B cell (primary cell): ENCODE measurements around the gene PAWR. TPM values are rescaled to one million over a fixed set of nuclear protein-coding genes. Genes with fewer than 3 reads are reported as not detected.

Experiments
- ATAC-seq: fragments of 200-7000 bp; cut with Tn5 transposase; one replicate; pipeline ENCODE4 v1.10.0; 2021; ENCODE audit warnings: low read depth, mild to moderate bottlenecking, moderate number of reproducible peaks, moderate library complexity
- CTCF ChIA-PET: fragments of 350-600 bp; sonication (Branson Sonifier 250); formaldehyde crosslinking; loops from one replicate; lab custom pipeline; 2021; ENCODE audit warnings: antibody characterized with exemption, inconsistent platforms; lab: Charles Lee
- POLR2A ChIA-PET: fragments of 350-600 bp; sonication (Branson Sonifier 250); formaldehyde crosslinking; loops from one replicate; lab custom pipeline; 2021; ENCODE audit warnings: antibody characterized with exemption; lab: Charles Lee
- DNase-seq: peaks from one replicate; pipeline ENCODE4 v3.0.0; 2013
- H2AFZ ChIP-seq: 2 replicates; pipeline ENCODE4 v1.6.1; 2012; ENCODE audit warnings: mild to moderate bottlenecking, low read depth, low read length; ENCODE audit not compliant: insufficient read depth, poor library complexity, severe bottlenecking
- H3K27ac ChIP-seq, 2 donors: 1 replicate in 1 of 2; 2 replicates in 1 of 2; pipeline ENCODE4 v1.5.1; 2012 to 2013; ENCODE audit warnings: low read length in 2 of 2, mild to moderate bottlenecking in 2 of 2, moderate library complexity in 1 of 2
- H3K27me3 ChIP-seq, 4 experiments: fragments of 200-600 bp in 1 of 4; sonication (generic) in 1 of 4; replicated peaks in 1 of 4; 1 replicate in 2 of 4; 2 replicates in 2 of 4; pipeline versions ENCODE4 v1.6.1 to v1.7.0; 2013 to 2016; ENCODE audit warnings: low read length in 3 of 4, mild to moderate bottlenecking in 2 of 4, mixed read lengths in 1 of 4, moderate library complexity in 1 of 4; ENCODE audit not compliant: insufficient read depth in 4 of 4, control insufficient read depth in 3 of 4; ENCODE audit errors: control extremely low read depth in 1 of 4
- H3K36me3 ChIP-seq, 2 experiments: replicated peaks in 1 of 2; 1 replicate in 1 of 2; 2 replicates in 1 of 2; pipeline versions ENCODE4 v1.6.1 to v1.7.1; 2013; ENCODE audit warnings: low read length in 1 of 2; ENCODE audit not compliant: insufficient read depth in 2 of 2, control insufficient read depth in 1 of 2; ENCODE audit errors: control extremely low read depth in 1 of 2, extremely low read depth in 1 of 2
- H3K4me1 ChIP-seq, 2 donors: fragments of 200-600 bp in 1 of 2; sonication (generic) in 1 of 2; 1 replicate in 1 of 2; 2 replicates in 1 of 2; pipeline versions ENCODE4 v1.5.1 to v1.6.1; 2013 to 2017; ENCODE audit warnings: low read length in 2 of 2; ENCODE audit not compliant: control insufficient read depth in 2 of 2, insufficient read depth in 2 of 2
- H3K4me2 ChIP-seq: replicated peaks from 2 replicates; pipeline ENCODE3; 2012; ENCODE audit warnings: mild to moderate bottlenecking, low read depth, low read length; ENCODE audit not compliant: poor library complexity, severe bottlenecking
- H3K4me3 ChIP-seq, 5 experiments: fragments of 200-600 bp in 1 of 5; sonication (generic) in 1 of 5; 1 replicate in 3 of 5; 2 replicates in 2 of 5; pipeline versions ENCODE4 v1.5.1 to v1.7.0; 2011 to 2016; ENCODE audit warnings: low read length in 4 of 5, mild to moderate bottlenecking in 4 of 5, low read depth in 2 of 5, control low read depth in 1 of 5, moderate library complexity in 1 of 5; ENCODE audit not compliant: insufficient read depth in 1 of 5; ENCODE audit errors: control extremely low read depth in 1 of 5, extremely low read depth in 1 of 5
- H3K79me2 ChIP-seq: fragments of 200-600 bp; sonication (generic); one replicate; pipeline ENCODE4 v1.6.0; 2016; ENCODE audit warnings: low read length; ENCODE audit not compliant: control insufficient read depth, insufficient read depth
- H3K9ac ChIP-seq: fragments of 200-600 bp; sonication (generic); 2 replicates; pipeline ENCODE4 v1.6.1; 2017; ENCODE audit warnings: mild to moderate bottlenecking, low read length, moderate library complexity
- H3K9me3 ChIP-seq, 3 donors: one replicate each; pipeline versions ENCODE4 v1.6.1 to v1.7.1; 2013; ENCODE audit warnings: low read length in 2 of 3; ENCODE audit not compliant: control insufficient read depth in 2 of 3, insufficient read depth in 1 of 3; ENCODE audit errors: control extremely low read depth in 1 of 3
- H4K20me1 ChIP-seq: 2 replicates; pipeline ENCODE4 v1.6.0; 2012; ENCODE audit warnings: mild to moderate bottlenecking, low read length; ENCODE audit not compliant: insufficient read depth, control insufficient read depth, poor library complexity, severe bottlenecking
- H3K27ac Mint-ChIP-seq: one replicate; pipeline ENCODE4 v1.8.0; 2021; ENCODE audit warnings: mixed read lengths
- H3K27me3 Mint-ChIP-seq: one replicate; pipeline ENCODE4 v1.8.0; 2021; ENCODE audit warnings: mixed read lengths
- H3K4me1 Mint-ChIP-seq: one replicate; pipeline ENCODE4 v1.8.0; 2021; ENCODE audit warnings: mixed read lengths
- H3K4me3 Mint-ChIP-seq: one replicate; pipeline ENCODE4 v1.8.0; 2021; ENCODE audit warnings: mixed read lengths
- H3K9me3 Mint-ChIP-seq: one replicate; pipeline ENCODE4 v1.8.0; 2022; ENCODE audit warnings: mixed read lengths; ENCODE audit not compliant: insufficient read depth
- EZH2 ChIP-seq: IDR thresholded peaks from 2 replicates; pipeline ENCODE4 v1.6.1; 2012; ENCODE audit warnings: borderline replicate concordance, low read depth, mild to moderate bottlenecking, moderate library complexity, low read length; ENCODE audit not compliant: insufficient read depth, poor library complexity, severe bottlenecking
- WGBS: methylation state at CpG from one replicate; pipeline ENCODE4 v1.1.5; 2013; ENCODE audit warnings: missing lambda C conversion rate; ENCODE audit not compliant: insufficient coverage; 5-methylcytosine and 5-hydroxymethylcytosine counted together
- intact Hi-C: fragments of 100-400 bp; cut with micrococcal nuclease; formaldehyde crosslinking; loops from one replicate; pipeline ENCODE4 v1.10.0; 2022
- polyA minus RNA-seq: library from RNA; depleted of rRNA, polyadenylated mRNA; stranded (reverse); fragments of >200 nt; gene quantifications from 2 replicates; pipeline ENCODE4 v1.2.3, GENCODE V29; 2012
- polyA plus RNA-seq: library from polyadenylated mRNA; depleted of rRNA; stranded (reverse); fragments of >200 nt; gene quantifications from 2 replicates; pipeline ENCODE4 v1.2.3, GENCODE V29; 2012
- total RNA-seq, 2 donors: library from RNA; stranded (reverse); fragments of 120-200 nt in 1 of 2; gene quantifications; 1 replicate in 1 of 2; 2 replicates in 1 of 2; pipeline versions ENCODE4 v1.2.3 to v1.2.4, GENCODE V29; 2013 to 2022
- TF ChIP-seq, protein P1 (sequence below): fragments of 200-600 bp; IDR thresholded peaks from one replicate; pipeline ENCODE4 v1.8.0; 2022; ENCODE audit warnings: antibody characterized with exemption, mild to moderate bottlenecking

PAWR gene, protein sequence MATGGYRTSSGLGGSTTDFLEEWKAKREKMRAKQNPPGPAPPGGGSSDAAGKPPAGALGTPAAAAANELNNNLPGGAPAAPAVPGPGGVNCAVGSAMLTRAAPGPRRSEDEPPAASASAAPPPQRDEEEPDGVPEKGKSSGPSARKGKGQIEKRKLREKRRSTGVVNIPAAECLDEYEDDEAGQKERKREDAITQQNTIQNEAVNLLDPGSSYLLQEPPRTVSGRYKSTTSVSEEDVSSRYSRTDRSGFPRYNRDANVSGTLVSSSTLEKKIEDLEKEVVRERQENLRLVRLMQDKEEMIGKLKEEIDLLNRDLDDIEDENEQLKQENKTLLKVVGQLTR
- total RNA-seq (90.1 and 110 TPM in 2 replicates), polyA plus RNA-seq (17.9 and 46.3 TPM in 2 replicates), polyA minus RNA-seq (69.6 and 78.3 TPM in 2 replicates)
- 44.9 TPM for total RNA-seq (2013)

DNA sequence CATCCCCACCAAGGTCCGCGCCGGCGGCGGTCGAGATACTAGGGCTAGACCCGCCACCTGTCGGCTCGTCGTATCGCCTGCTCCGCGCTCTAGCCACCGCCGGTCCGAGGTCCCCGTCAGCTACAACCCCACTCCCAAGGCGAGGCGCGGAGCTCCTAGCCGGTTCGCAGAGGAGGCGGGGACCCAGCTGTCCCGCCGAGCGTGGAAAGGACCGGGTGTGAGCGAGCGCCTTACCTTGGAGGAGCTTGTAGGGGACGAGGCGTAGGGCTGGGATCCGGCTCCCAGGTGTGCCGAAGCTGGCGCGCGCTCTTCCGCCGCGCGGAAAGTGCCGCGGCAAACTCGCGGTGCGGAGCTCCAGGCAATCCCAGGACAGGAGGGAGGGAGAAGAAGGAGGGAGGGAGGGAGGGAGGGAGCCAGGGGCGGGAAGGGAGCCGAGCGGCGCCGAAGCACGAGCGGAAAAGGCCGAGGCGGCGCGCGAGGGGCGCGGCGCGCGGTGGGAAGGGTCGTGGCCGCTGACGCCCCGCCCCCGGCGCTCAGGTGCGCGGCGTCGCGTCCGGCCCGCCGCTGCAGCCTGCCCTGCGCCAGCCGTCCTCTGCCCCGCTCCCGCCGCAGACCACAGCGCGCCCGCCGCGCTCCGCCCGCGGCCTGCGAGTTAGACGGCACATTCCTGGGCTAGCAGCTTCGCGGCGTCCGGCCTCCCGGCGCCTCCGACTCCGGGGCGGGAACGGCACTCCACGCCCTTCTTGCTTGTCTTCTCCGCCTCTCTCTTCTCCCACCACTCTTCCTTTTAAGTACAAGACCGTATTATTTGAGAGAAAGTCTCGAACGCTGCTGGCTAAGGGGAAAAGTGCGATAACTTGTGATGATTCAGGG is at the start of gene PAWR:
PAWR (minus strand) TSS at position 327 of the 873 bp plus-strand sequence. CDS start 720 bp downstream, outside the sequence.
- under 1% methylated on average over 95 of the region's 107 CpGs for WGBS
- peak; percentile 73 for ATAC-seq
- peak within 1 kb of the TSS; percentile 67 to 98 for H3K27ac ChIP-seq

More for the DNA sequence above, at the start of gene PAWR:
- Histone ChIP-seq H3K4me2 (peak within 1 kb of the TSS; percentile 87), H3K9ac (peak within 1 kb of the TSS; percentile 86), H3K36me3 (no peaks in the 10 kb centered on the region), H3K4me1 (peaks cover 23 to 27% of the 10 kb centered on the region in 2 donors), H3K27me3 (no peaks in the 10 kb centered on the region), H4K20me1 (peaks cover 11% of the 10 kb centered on the region), H3K9me3 (no peaks in the 10 kb centered on the region), H2AFZ (peak within 1 kb of the TSS; percentile 91), H3K4me3 (peak within 1 kb of the TSS; percentile 23 to 86 (median 70)), H3K79me2 (peaks cover 39% of the 10 kb centered on the region)
- peak; percentile 83 for DNase-seq
- TF ChIP-seq EZH2 = no peak
- TF ChIP-seq, protein P1, sequence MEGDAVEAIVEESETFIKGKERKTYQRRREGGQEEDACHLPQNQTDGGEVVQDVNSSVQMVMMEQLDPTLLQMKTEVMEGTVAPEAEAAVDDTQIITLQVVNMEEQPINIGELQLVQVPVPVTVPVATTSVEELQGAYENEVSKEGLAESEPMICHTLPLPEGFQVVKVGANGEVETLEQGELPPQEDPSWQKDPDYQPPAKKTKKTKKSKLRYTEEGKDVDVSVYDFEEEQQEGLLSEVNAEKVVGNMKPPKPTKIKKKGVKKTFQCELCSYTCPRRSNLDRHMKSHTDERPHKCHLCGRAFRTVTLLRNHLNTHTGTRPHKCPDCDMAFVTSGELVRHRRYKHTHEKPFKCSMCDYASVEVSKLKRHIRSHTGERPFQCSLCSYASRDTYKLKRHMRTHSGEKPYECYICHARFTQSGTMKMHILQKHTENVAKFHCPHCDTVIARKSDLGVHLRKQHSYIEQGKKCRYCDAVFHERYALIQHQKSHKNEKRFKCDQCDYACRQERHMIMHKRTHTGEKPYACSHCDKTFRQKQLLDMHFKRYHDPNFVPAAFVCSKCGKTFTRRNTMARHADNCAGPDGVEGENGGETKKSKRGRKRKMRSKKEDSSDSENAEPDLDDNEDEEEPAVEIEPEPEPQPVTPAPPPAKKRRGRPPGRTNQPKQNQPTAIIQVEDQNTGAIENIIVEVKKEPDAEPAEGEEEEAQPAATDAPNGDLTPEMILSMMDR = no peak
- Mint-ChIP-seq H3K27ac (peak within 1 kb of the TSS; percentile 93), H3K4me1 (peaks cover 34% of the 10 kb centered on the region), H3K27me3 (no peaks in the 10 kb centered on the region), H3K4me3 (peak within 1 kb of the TSS; percentile 93), H3K9me3 (no peaks in the 10 kb centered on the region)
- ChIA-PET CTCF (interaction anchor here (1.0 to 2.1 kb wide), 4 partner anchors 20 to 143 kb away, joined by 3 to 6 read pairs (median 4); no protein-coding TSS in a partner anchor), POLR2A (no interaction called here)
- intact Hi-C loops = loop anchor here (1.0 kb wide), 2 partner anchors 143 to 244 kb away; partner anchors contain the start of gene PPP1R12A
